ENCODE results near the gene ATP11A.

Gene ATP11A

DNA sequence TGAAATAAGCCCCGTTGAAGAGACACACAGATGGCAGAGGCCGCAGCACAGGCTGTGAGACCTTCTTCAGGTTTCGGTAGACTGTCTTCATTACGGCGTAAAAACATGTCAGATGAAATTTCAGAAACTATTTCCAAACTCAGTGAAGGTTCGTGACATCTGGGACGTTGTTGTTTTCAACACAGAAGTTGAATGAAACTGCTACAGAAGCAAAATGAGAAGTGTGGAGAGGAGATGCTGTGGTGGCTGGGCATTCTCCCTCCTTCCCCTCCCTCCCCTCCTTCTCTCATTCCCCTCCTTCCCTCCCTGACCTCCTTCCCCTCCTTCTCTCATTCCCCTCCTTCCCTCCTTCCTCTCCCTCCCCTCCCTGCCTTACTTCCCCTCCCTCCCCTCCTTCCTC lies 113.6 kb downstream of the ATP11A start:
- DNase-seq = no peak

DNA sequence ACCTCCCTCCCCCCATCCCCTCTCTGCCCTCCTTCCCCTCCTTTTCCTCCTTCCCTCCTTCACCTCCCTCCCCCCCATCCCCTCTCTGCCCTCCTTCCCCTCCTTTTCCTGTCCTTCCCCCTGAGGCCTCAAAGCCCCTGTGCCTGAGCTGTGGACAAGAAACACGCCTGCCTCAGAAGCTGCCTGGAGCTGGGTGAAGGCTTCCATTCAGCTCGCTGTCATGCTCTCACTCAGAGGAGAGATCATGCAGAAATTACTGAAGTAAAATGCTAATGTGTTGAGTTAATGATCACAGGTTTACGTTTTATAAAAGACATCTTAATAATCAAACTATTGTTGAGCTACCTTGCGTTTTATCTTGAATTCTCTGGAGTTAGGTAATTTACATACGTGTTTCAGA lies 114.5 kb downstream of the ATP11A start:
- DNase-seq = no peak

DNA sequence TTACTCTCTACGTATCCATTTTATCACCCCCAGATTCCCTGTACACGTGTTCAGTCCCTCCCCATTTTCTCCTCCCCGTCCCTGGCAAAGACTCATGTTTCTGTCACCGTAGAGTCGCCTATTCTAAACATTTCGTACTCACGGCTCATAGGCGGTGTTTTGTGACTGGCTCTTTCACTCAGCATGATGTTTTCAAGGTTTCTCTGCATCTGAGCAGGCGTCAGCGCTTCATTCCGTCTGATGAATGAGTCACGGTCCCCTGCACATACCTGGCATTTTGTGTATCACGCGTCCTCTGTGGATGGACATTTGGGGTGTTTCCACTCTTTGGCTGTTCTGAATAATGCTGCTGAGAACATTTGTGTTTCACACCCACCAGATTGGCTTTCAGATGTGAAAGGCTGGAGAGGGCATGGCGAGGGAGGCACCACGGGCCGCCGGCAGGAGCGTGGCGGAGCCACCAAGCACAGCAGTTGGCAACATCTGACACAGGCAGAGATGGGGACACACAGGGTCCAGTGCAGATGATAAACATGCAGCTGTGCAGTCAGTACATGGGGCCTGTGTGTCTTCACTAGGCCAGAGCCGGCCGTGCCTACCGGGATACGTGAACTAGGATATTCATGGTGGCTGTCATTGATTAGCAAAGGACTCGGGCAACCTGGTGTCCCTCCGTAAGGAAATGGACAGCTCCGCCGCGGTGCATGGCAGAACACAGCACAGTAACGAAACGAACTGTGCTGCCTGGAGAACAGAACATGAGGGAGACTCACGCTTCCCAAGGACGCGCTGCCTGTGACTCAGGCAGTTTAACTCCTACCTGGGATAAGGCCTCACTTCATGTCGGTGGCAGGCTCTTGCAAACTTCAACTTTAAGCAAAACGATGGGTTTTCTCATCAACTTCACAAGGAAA lies 117.2 kb downstream of the ATP11A start:
- DNase-seq = no peak

GRCh38 chr13:112807653-112808376 lies 118.0 kb downstream of the ATP11A start:
- no peak for DNase-seq

GRCh38 chr13:112808377-112809140 lies 118.7 kb downstream of the ATP11A start:
- DNase-seq = no peak

DNA sequence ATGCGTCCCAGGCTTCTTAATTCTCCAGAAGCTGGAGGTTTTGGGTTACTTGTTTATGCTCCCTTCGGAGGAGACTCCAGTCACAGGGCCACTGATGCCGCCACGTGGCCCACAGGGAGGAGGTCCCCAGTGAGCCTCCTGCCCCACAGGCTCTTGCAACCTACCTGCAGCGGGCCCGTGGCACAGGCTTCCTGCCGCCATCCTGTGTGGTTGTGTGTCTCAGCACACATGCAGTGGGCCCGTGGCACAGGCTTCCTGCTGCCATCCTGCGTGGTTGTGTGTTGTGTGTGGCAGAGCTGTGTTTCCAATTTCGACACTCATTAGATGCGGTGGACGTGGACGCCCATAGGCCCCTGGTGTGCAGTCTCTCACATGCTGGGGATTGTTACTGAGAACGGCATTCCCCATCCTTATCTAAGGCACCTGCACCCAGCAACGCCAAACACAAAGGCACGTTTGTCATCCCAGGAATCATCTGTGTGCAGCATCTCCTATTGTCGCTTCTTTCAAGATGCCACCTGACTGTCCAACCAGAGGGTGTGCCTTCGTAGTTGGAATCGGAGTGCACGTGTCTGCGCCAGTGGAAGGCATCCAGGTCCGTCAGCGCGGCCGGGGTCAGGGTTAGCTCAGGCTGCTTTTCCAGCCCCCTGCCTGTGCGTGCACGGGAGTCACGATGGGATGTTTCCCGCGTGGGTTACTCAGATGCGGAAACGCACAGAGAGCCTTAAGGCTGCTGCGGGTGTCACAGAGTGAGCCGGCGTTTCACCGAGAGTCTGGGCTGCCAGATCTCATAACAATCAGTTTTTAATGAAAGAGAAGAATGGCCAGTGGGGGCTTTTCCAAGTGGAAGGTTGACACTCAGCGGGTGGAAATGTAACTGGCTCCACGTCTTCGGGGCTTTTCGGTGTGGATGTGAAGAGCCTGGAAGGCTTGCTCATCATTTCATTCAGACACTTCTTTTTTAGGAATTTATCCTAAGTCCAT lies 119.8 kb downstream of the ATP11A start:
- DNase-seq = no peak

GRCh38 chr13:112810608-112811007 lies 120.8 kb downstream of the ATP11A start:
- DNase-seq = no peak

GRCh38 chr13:112812306-112813055 lies 122.6 kb downstream of the ATP11A start:
- no peak for DNase-seq

GRCh38 chr13:112813552-112813951 lies 123.7 kb downstream of the ATP11A start:
- DNase-seq = no peak

DNA sequence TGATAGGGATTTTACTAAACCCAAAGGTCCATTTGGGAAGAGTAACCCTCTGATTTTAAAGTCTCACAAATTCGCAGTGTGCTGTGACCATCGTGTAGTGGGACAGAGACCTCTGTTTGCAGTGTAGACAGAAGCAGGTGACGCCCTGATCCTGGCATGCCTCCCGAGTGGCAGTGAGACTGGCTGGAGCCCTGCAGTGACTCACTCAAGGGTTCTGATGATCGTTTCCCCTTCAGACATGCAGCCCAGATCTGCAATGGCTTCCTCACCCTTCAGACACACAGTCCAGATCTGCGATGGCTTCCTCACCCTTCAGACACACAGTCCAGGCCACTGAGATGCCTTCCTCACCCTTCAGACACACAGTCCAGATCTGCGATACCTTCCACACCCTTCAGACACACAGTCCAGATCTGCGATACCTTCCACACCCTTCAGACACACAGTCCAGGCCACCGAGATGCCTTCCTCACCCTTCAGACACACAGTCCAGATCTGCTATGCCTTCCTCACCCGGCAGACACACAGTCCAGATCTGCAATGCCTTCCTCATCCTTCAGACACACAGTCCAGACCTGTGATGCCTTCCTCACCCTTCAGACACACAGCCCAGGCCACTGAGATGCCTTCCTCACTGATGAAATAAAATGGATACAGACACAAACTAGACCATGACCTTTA lies 125.2 kb downstream of the ATP11A start:
- DNase-seq = no peak

- DNase-seq = no peak
Observed at GRCh38 chr13:112815871-112816270, 126.0 kb downstream of the ATP11A start.

- DNase-seq = no peak
Observed at GRCh38 chr13:112818040-112818697, 128.3 kb downstream of the ATP11A start.

- no peak for DNase-seq
Observed at GRCh38 chr13:112818698-112819045, 128.8 kb downstream of the ATP11A start.

DNA sequence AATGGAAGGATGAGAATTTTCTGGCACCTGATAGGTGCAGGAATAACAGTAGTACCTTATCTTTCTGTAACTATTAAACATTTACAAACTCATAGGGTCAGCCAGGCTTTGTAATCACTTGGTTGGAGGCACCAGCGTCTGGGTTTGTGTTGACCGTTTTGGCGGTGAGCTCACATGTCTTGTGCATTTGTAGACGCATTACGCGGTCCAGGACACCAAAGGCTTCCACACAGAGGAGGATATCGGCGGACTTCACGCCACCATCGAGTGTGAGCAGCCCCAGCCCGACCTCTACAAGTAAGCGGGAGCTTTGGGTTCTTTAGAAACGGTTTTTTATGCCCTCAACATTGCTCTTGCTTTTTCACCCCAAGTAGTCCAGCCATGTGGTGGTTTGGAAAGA lies 129.3 kb downstream of the ATP11A start:
- DNase-seq = no peak

GRCh38 chr13:112819816-112820215 lies 130.0 kb downstream of the ATP11A start:
- DNase-seq = no peak

DNA sequence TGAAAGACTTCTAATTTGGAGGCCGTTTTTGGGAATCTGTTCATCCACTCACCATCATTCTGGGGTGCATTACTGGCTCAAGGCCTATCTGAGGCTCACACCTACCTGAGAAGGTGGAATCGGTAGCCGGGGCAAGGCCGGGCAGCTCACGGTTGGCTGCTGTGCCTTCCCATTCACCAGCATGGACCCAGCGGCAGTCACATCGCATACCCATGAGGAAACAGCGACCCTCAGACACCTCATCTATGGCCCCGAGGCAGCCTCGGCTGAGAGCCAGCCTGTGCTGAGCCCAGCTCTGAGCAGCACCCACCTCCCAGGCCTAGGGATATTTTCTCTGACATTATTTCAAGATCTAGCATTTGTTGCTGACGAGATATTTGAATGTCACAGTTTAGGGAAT lies 130.5 kb downstream of the ATP11A start:
- DNase-seq = no peak

DNA sequence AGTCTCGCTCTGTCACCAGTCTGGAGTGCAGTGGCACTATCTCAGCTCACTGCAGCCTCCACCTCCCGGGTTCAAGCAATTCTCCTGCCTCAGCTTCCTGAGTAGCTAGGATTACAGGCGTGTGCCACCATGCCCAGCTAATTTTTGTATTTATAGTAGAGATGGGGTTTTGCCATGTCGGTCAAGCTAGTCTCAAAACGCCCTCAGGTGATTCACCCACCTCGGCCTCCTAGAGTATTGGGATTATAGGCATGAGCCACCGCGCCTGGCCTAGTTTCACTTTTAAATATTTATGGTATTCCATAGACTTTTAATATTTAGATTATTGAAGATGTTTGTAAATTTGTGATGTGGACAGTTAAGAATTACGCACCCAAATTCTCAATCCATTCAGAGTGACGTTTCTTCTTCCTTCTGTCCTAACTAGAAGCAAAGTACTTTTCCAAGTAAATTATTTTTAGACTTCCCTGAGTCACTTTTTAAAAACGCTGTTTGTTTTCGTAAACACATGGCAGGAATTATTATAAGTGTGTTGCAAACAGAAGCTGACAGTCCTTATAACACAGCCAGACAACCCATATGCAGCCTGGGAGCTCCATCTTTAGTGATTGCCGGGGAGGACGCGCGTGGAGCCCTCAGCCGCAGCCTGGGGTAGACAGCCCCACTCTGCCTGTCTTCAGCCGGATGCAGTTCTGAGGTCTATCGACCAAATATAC lies 131.7 kb downstream of the ATP11A start:
- no peak for DNase-seq

DNA sequence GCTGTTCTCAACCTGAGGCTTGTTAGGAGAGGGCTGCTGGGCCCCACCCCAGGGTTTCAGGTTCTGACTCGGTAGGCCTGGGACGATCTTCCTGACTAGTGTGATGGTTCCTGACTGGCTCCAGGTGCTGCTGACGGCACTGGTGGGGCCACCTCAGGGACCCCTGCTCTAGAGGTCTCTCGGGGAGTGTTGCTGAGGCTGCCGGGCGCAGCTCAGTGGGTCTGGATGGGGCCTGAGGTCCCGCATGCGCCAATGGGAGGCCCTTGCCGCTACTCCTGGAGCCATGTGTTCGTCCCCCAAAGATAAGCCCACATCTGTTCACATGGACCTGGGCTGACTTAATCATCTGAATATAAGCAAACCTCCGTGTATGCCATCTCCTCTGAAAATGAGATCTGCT lies 133.0 kb downstream of the ATP11A start:
- no peak for DNase-seq

- no peak for DNase-seq
Observed at GRCh38 chr13:112824429-112824828, 134.6 kb downstream of the ATP11A start.

- DNase-seq = no peak
Observed at GRCh38 chr13:112825071-112825470, 135.2 kb downstream of the ATP11A start.

Data from CD4-positive, alpha-beta T cell treated with Interleukin-17A for 1 hour (primary cell).